IMR-90 (cell line): ENCODE results near the gene IRAK1. TPM values are rescaled to one million over a fixed set of nuclear protein-coding genes. Genes with fewer than 3 reads are reported as not detected.
"Not testable (repeated sequence)": the region's sequence is repeated elsewhere in the genome, so short reads cannot be mapped to it uniquely, and the experiment has no call there.

Experiments used
- ATAC-seq: fragments of 200-7000 bp; cut with Tn5 transposase; 2 replicates; pipeline ENCODE4 v1.9.1; 2020; ENCODE audit warnings: low read depth, mild to moderate bottlenecking, moderate library complexity
- BruUV-seq: library from RNA; stranded (reverse); fragments of 400-500 nt; replicated peaks from 2 replicates; lab custom pipeline; 2021; lab: Mats Ljungman, UMichigan
- CTCF ChIA-PET: fragments of 300-600 bp; formaldehyde crosslinking; extraction: SDS; loops from one replicate; lab custom pipeline; 2021; ENCODE audit warnings: antibody characterized with exemption; lab: Yijun Ruan, JAX
- POLR2A ChIA-PET: fragments of 300-600 bp; sonication (Branson Sonifier 250); formaldehyde crosslinking; loops from one replicate; lab custom pipeline; 2022; ENCODE audit warnings: antibody characterized with exemption; ENCODE audit not compliant: unreplicated experiment; lab: Charles Lee
- DNase-seq: peaks from one replicate; pipeline ENCODE4 v3.0.0; 2013
- H2AFZ ChIP-seq: replicated peaks from 2 replicates; pipeline ENCODE3; 2013; ENCODE audit warnings: low read length, mild to moderate bottlenecking; ENCODE audit not compliant: poor library complexity
- H2AK5ac ChIP-seq: 2 replicates; pipeline ENCODE4 v1.6.1; 2013; ENCODE audit warnings: low read depth, low read length, inconsistent platforms
- H2AK9ac ChIP-seq: replicated peaks from 2 replicates; pipeline ENCODE3; 2013; ENCODE audit warnings: mild to moderate bottlenecking, low read depth, low read length, moderate library complexity; ENCODE audit not compliant: poor library complexity
- H2BK120ac ChIP-seq: 2 replicates; pipeline ENCODE4 v1.6.1; 2013; ENCODE audit warnings: low read depth, low read length, inconsistent platforms
- H2BK15ac ChIP-seq: 3 replicates; pipeline ENCODE4 v1.6.1; 2013; ENCODE audit warnings: low read depth, low read length, inconsistent platforms
- H2BK20ac ChIP-seq: 2 replicates; pipeline ENCODE4 v1.6.1; 2013; ENCODE audit warnings: low read depth, mild to moderate bottlenecking, inconsistent platforms, low read length, moderate library complexity
- H2BK5ac ChIP-seq: 2 replicates; pipeline ENCODE4 v1.6.1; 2013; ENCODE audit warnings: mild to moderate bottlenecking, low read depth, low read length, inconsistent platforms; ENCODE audit not compliant: poor library complexity, severe bottlenecking
- H3K14ac ChIP-seq: replicated peaks from 2 replicates; pipeline ENCODE4 v1.6.1; 2013; ENCODE audit warnings: low read depth, low read length, inconsistent platforms
- H3K18ac ChIP-seq: 2 replicates; pipeline ENCODE4 v1.6.1; 2013; ENCODE audit warnings: low read depth, low read length, control low read depth
- H3K23ac ChIP-seq: 2 replicates; pipeline ENCODE4 v1.6.1; 2013; ENCODE audit warnings: low read depth, low read length, inconsistent platforms
- H3K27ac ChIP-seq: 2 replicates; pipeline ENCODE4 v1.5.1; 2013; ENCODE audit warnings: mild to moderate bottlenecking, control low read depth, low read length; ENCODE audit not compliant: insufficient read depth
- H3K27me3 ChIP-seq: 2 replicates; pipeline ENCODE4 v1.6.1; 2013; ENCODE audit warnings: low read length; ENCODE audit not compliant: control insufficient read depth, insufficient read depth
- H3K36me3 ChIP-seq: 2 replicates; pipeline ENCODE4 v1.6.1; 2013; ENCODE audit warnings: low read length, mixed read lengths; ENCODE audit not compliant: control insufficient read depth, insufficient read depth
- H3K4ac ChIP-seq: 2 replicates; pipeline ENCODE4 v1.6.1; 2013; ENCODE audit warnings: low read depth, low read length, inconsistent platforms
- H3K4me1 ChIP-seq: 2 replicates; pipeline ENCODE4 v1.6.1; 2013; ENCODE audit warnings: low read length, mixed read lengths; ENCODE audit not compliant: control insufficient read depth, insufficient read depth
- H3K4me2 ChIP-seq: 2 replicates; pipeline ENCODE4 v1.6.1; 2013; ENCODE audit warnings: low read depth, mild to moderate bottlenecking, control low read depth, low read length, moderate library complexity
- H3K4me3 ChIP-seq: 2 replicates; pipeline ENCODE4 v1.5.1; 2013; ENCODE audit warnings: low read depth, mild to moderate bottlenecking, control low read depth, low read length, moderate library complexity; ENCODE audit not compliant: insufficient read depth
- H3K56ac ChIP-seq: 2 replicates; pipeline ENCODE4 v1.6.1; 2013; ENCODE audit warnings: low read length, inconsistent platforms; ENCODE audit not compliant: insufficient read depth; ENCODE audit errors: extremely low read depth
- H3K79me1 ChIP-seq, 2 experiments: 2 replicates each; pipeline ENCODE4 v1.6.1; 2013; ENCODE audit warnings: low read length in 2 of 2, inconsistent platforms in 1 of 2, low read depth in 1 of 2
- H3K9ac ChIP-seq: 2 replicates; pipeline ENCODE4 v1.6.1; 2013; ENCODE audit warnings: low read depth, low read length, control low read depth
- H3K9me1 ChIP-seq: 2 replicates; pipeline ENCODE4 v1.6.1; 2013; ENCODE audit warnings: low read length, inconsistent platforms; ENCODE audit not compliant: insufficient read depth
- H3K9me3 ChIP-seq: 2 replicates; pipeline ENCODE4 v1.6.1; 2013; ENCODE audit warnings: low read length; ENCODE audit not compliant: control insufficient read depth, insufficient read depth
- H4K20me1 ChIP-seq: 2 replicates; pipeline ENCODE4 v1.6.1; 2013; ENCODE audit warnings: low read length, inconsistent platforms; ENCODE audit not compliant: insufficient read depth
- H4K5ac ChIP-seq: 2 replicates; pipeline ENCODE4 v1.6.1; 2013; ENCODE audit warnings: mild to moderate bottlenecking, low read depth, low read length, control low read depth
- H4K8ac ChIP-seq, 2 experiments: 2 replicates each; pipeline ENCODE4 v1.6.1; 2013; ENCODE audit warnings: low read depth in 2 of 2, low read length in 2 of 2, control low read depth in 1 of 2, inconsistent platforms in 1 of 2
- H4K91ac ChIP-seq: 2 replicates; pipeline ENCODE4 v1.6.1; 2013; ENCODE audit warnings: low read depth, low read length, inconsistent platforms; ENCODE audit not compliant: insufficient read depth
- CHD1 ChIP-seq: IDR thresholded peaks from 2 replicates; pipeline ENCODE4 v1.6.1; 2012; ENCODE audit warnings: low read depth, low read length, improper control_type of control experiment
- WGBS, 2 experiments: methylation state at CpG; one replicate each; pipeline versions ENCODE4 v1.1.5 to v1.1.7; 2013; ENCODE audit warnings: missing lambda C conversion rate in 2 of 2; ENCODE audit not compliant: insufficient read length in 1 of 2; ENCODE audit errors: extremely low coverage in 2 of 2; 5-methylcytosine and 5-hydroxymethylcytosine counted together
- dilution Hi-C: fragments of 300-500 bp; cut with HindIII; formaldehyde crosslinking; loops from one replicate; pipeline ENCODE4 v1.14.3; 2018; ENCODE audit warnings: low sequenced_read_pairs; ENCODE audit not compliant: unreplicated experiment
- in situ Hi-C: fragments of 300-500 bp; cut with MboI; formaldehyde crosslinking; loops from 3 replicates; pipeline ENCODE4 v1.14.3; 2019; ENCODE audit warnings: low sequenced_read_pairs, inconsistent platforms, mixed read lengths
- intact Hi-C: fragments of 100-400 bp; cut with micrococcal nuclease; formaldehyde crosslinking; loops from 2 replicates; pipeline ENCODE4 v1.10.0; 2022
- polyA plus RNA-seq, 3 experiments: library from polyadenylated mRNA; depleted of rRNA; stranded (reverse); fragments of >200 nt; gene quantifications; 2 replicates each; pipeline ENCODE4 v1.2.3, GENCODE V29; 2012; ENCODE audit warnings: low replicate concordance in 1 of 3
- total RNA-seq: library from RNA; depleted of rRNA; stranded (reverse); fragments of >200 nt; gene quantifications from 2 replicates; pipeline ENCODE4 v1.2.3, GENCODE V29; 2012
- TF ChIP-seq, protein P1 (sequence below): conservative IDR thresholded peaks from 2 replicates; pipeline ENCODE4 v1.5.1; 2012; ENCODE audit warnings: mild to moderate bottlenecking, low read depth, low read length, improper control_type of control experiment

IRAK1 gene
- total and polyA plus RNA-seq, 2 of the 4 experiments (the other 2 are of a cell fraction) = 33.3 to 50.2 TPM

- TF ChIP-seq, protein P1, sequence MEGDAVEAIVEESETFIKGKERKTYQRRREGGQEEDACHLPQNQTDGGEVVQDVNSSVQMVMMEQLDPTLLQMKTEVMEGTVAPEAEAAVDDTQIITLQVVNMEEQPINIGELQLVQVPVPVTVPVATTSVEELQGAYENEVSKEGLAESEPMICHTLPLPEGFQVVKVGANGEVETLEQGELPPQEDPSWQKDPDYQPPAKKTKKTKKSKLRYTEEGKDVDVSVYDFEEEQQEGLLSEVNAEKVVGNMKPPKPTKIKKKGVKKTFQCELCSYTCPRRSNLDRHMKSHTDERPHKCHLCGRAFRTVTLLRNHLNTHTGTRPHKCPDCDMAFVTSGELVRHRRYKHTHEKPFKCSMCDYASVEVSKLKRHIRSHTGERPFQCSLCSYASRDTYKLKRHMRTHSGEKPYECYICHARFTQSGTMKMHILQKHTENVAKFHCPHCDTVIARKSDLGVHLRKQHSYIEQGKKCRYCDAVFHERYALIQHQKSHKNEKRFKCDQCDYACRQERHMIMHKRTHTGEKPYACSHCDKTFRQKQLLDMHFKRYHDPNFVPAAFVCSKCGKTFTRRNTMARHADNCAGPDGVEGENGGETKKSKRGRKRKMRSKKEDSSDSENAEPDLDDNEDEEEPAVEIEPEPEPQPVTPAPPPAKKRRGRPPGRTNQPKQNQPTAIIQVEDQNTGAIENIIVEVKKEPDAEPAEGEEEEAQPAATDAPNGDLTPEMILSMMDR = no peak
- TF ChIP-seq CHD1 = no peak
Observed at GRCh38 chrX:153981231-153981630, 38.5 kb downstream of the IRAK1 start (continued).

DNA sequence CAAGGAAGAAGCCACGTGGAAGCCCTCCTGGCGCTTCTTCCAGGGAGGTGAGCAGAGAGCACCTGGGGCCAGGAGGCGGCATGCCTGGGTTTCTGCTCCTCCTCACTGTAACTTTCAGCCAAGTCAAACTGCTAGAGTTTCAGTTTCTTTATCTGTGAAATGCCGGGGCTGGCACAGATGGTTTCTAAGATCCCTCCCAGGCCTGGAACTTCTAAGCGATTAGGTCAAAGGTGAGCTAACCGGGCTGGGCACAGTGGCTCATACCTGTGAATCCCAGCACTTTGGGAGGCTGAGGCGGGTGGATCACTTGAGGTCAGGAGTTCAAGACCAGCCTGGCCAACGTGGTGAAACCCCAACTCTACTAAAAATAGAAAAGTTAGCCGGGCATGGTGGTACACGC, 39.3 kb downstream of the IRAK1 start:
- POLR2A ChIA-PET, dilution Hi-C loops, in situ Hi-C loops: not testable (repeated sequence)

More for the DNA sequence above, 39.3 kb downstream of the IRAK1 start:
- H2AFZ ChIP-seq, H2BK5ac ChIP-seq, H3K79me1 ChIP-seq, H3K4me3 ChIP-seq, intact Hi-C loops, H3K14ac ChIP-seq, H2AK9ac ChIP-seq, H3K23ac ChIP-seq, H2BK20ac ChIP-seq, H4K8ac ChIP-seq, H2BK15ac ChIP-seq, CTCF ChIA-PET, H2AK5ac ChIP-seq, H3K9me1 ChIP-seq, H3K27me3 ChIP-seq, H3K4me2 ChIP-seq, H3K4me1 ChIP-seq, H3K9me3 ChIP-seq, H4K20me1 ChIP-seq, ATAC-seq, H4K5ac ChIP-seq, H2BK120ac ChIP-seq, H4K91ac ChIP-seq, BruUV-seq, DNase-seq, H3K18ac ChIP-seq, H3K36me3 ChIP-seq, H3K9ac ChIP-seq, H3K4ac ChIP-seq, H3K27ac ChIP-seq, H3K56ac ChIP-seq: not testable (repeated sequence)
- 90% methylated on average over 2 of the region's 10 CpGs; no CpG with 5 or more reads in 1 of the 2 experiments for WGBS, 2 experiments
